Islet of Langerhans (tissue), 1 donor: ENCODE data around the gene CIT.
"Not testable (repeated sequence)": the region's sequence is repeated elsewhere in the genome, so short reads cannot be mapped to it uniquely, and the experiment has no call there.

Experiments
- FAIRE-seq: peaks from one replicate; lab custom pipeline; 2011; peaks lifted over from hg19 to GRCh38; lab: Jason Lieb, UNC

CIT gene

GRCh38 chr12:119740830-119741229, 136.3 kb downstream of the CIT start:
- FAIRE-seq = no peak

GRCh38 chr12:119735079-119735478, 142.0 kb downstream of the CIT start:
- no peak for FAIRE-seq

GRCh38 chr12:119730381-119730780, 146.7 kb downstream of the CIT start:
- no peak for FAIRE-seq

GRCh38 chr12:119729871-119730270, 147.2 kb downstream of the CIT start:
- FAIRE-seq = no peak

- no peak for FAIRE-seq
Observed at GRCh38 chr12:119728444-119728745, 148.7 kb downstream of the CIT start.

GRCh38 chr12:119727600-119728443, 149.3 kb downstream of the CIT start:
- no peak for FAIRE-seq

GRCh38 chr12:119725523-119725922, 151.6 kb downstream of the CIT start:
- no peak for FAIRE-seq

GRCh38 chr12:119721306-119721705, 155.8 kb downstream of the CIT start:
- FAIRE-seq = no peak

GRCh38 chr12:119720349-119720748, 156.8 kb downstream of the CIT start:
- no peak for FAIRE-seq

- no peak for FAIRE-seq
Observed at GRCh38 chr12:119718141-119718540, 159.0 kb downstream of the CIT start.

GRCh38 chr12:119715268-119715620, 161.9 kb downstream of the CIT start:
- no peak for FAIRE-seq

GRCh38 chr12:119714614-119715267, 162.4 kb downstream of the CIT start:
- no peak for FAIRE-seq

- no peak for FAIRE-seq
Observed at GRCh38 chr12:119713551-119714031, 163.5 kb downstream of the CIT start.

- no peak for FAIRE-seq
Observed at GRCh38 chr12:119712721-119713120, 164.4 kb downstream of the CIT start.

- FAIRE-seq = no peak
Observed at GRCh38 chr12:119711693-119712092, 165.4 kb downstream of the CIT start.

- no peak for FAIRE-seq
Observed at GRCh38 chr12:119710965-119711551, 166.1 kb downstream of the CIT start.

- no peak for FAIRE-seq
Observed at GRCh38 chr12:119710374-119710964, 166.7 kb downstream of the CIT start.

GRCh38 chr12:119706427-119706826, 170.7 kb downstream of the CIT start:
- not testable (repeated sequence) for FAIRE-seq

- FAIRE-seq = no peak
Observed at GRCh38 chr12:119705182-119705581, 171.9 kb downstream of the CIT start.

- no peak for FAIRE-seq
Observed at GRCh38 chr12:119704065-119704747, 172.9 kb downstream of the CIT start.

- FAIRE-seq = no peak
Observed at GRCh38 chr12:119700078-119700477, 177.0 kb downstream of the CIT start.

GRCh38 chr12:119699199-119699760, 177.8 kb downstream of the CIT start:
- FAIRE-seq = no peak
